GM19455 (cell line): ENCODE data around the gene TBK1.
A peak's percentile ranks its signal among the peaks of the same experiment; 100 is the strongest.

Experiments used
- ATAC-seq: cut with Tn5 transposase; IDR thresholded peaks from one replicate; pipeline ENCODE4 v1.9.1; 2021; ENCODE audit not compliant: unreplicated experiment

The TBK1 gene

DNA sequence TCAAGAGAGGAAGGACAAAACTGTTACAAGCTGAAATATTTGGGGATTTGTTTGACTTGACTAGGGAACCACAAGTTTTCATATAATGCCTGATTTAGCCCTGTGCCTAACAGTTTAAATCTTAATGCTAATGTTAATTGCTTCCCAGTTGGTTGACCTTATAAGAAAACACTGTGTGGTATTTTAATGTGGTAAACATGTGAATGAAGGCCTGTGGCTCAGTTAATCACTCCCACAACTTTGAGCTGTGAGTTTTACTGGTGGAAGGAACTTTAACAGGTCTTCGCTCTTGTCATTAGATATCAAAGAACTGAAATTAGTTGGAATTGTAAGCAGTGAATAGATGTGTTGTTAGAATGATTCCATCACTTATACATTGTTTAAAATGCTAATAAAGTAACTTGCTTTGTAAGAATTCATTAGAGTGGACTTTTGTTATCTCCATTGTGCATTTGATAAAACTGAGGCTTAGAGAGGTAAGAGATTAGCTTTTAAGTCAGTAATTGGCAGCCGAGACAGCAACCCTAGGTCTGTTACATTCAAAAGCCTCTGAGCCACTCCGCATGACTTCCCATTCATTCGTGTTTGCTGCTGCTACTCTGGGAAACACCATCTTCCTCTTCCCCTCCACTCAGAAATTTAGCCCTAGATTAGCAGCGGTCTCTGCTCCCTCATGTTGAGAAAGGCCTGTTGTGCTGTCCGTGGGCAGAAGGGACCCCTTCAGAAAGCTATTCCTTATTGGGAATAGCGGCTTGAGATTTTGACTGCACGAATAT is 1.0 kb upstream of the TBK1 start:
- ATAC-seq, result no peak

DNA sequence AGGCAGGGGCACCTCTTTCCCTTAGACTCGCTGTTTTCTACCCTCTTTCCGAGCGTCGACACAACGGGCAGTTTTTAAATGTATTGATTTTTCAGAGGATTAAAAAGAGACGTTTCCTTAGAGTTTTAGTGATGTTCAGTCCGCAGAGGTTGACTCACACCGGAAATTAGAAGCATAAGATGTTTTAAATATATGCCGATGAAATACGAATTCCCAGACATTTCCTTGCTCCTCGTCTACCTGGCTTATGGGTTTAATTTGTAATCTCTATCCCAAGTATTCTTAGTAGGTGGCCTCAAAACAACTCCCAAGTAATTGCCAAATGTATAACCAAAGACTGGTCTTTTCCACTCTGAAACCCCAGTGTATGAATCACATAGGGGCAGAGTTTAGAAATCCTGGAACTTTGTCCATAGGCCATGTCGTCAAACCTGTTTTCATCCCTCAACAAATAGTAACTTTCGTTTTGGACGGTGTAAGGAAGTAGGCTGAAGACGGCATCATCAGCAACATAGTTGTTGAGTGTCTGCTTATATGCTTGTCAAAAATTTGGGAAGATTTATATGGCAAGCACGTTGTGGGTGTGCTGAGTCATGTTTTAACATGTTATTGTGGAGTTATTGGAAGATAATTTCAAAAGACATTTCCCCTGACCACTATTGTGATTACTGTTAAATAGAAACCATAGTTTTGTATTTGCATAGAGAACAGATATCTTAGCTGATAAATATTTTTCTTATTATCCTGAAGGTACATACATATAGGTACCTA is 824 bp downstream of the TBK1 start:
- ATAC-seq, result peak; percentile 1

DNA sequence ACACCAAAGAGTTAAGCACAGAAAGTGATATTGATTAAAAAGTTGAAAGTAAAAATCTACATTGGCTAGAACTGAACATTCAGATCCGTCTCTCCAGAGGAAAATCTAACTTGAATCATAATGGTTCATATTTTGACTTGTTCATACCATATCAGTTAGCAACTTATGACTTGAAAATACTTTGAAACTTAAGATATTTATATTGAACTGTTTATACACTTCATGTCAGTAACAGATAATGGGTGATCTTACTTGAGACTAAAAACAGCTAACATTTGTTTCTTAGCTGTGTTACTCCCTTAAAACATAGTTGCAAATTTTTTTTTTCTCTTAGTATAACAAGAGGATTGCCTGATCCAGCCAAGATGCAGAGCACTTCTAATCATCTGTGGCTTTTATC is 3.6 kb downstream of the TBK1 start:
- ATAC-seq, result no peak

DNA sequence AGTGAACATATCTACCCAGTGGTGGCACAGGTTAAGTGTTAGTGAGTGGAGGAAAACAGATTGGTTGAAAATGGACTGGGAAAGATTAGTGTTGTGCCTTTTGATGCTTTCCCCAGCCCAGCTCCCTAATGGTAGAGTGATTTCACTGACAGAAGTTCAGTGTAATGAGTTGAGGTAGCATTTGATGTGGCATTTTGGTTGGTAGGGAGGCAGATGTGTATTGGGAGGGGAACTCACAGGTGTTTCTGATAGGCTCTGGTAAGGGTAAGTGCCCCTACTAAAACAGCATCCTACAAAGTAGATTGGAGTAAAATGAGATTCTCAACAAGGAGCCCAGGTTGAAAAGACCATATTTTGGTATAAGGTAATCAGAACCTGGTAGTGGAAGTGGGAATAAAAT is 4.2 kb downstream of the TBK1 start:
- no peak for ATAC-seq

- ATAC-seq, result no peak
Observed at GRCh38 chr12:64457032-64457431, 5.1 kb downstream of the TBK1 start.

DNA sequence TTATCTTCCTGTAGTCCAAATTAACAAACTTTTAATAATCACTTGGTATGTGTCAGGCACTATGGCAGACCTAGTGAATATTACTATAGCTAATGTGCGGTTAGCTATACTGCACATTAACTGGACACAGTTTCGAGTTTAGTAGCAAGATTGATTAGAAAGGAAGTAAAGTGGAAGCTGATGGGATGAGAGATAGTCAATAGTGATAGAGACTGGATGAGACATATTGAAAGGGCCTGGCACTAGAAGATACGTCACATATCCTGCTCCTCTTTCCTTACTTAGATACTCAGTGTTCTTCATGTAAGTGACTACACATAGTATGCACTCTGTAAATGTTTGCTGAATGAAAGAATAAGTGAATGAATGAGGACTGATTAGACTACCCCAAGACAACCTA is 5.5 kb downstream of the TBK1 start:
- no peak for ATAC-seq

- ATAC-seq, result no peak
Observed at GRCh38 chr12:64457923-64458322, 6.0 kb downstream of the TBK1 start.

- ATAC-seq, result peak; percentile 55
Observed at GRCh38 chr12:64459394-64459891, 7.5 kb downstream of the TBK1 start.

DNA sequence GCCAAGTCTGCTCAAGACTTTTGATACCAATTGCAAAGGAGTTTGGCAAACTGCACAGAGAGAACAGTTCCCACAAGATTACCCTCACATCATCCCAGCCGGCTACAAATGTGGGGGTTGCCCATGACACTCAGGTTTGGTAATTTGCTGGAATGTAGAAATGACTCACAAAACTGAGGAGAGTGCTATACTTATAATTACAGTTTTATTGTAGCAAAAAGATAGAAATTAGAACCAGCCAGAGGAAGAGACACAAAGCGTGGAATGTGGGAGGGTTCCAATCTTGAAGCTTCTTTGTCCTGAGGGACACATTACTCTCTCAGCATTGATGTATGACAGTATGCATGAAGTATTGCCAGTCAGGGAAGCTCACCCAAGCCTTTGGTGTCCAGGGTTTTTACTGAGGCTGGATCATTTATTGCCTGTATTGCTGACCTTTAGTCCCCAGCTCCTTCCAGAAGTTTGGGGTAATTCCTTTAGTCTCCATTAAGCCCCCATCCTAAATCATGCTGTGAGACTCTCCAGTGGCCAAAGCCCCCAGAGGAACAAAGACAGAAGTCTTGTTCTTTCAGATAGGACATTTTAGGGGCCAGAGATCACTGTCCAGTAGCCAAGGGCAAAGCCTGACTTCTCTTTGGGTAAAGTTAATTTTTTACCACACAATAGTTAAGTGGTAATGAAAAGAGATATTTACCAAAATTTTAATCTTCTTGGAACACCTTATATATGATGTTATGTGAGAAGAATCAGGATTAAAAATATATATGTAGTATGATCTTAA is 9.9 kb downstream of the TBK1 start:
- no peak for ATAC-seq

GRCh38 chr12:64466178-64466577 is 14.3 kb downstream of the TBK1 start:
- no peak for ATAC-seq

GRCh38 chr12:64468966-64469365 is 17.0 kb downstream of the TBK1 start:
- ATAC-seq, result no peak

GRCh38 chr12:64469455-64470142 is 17.7 kb downstream of the TBK1 start:
- no peak for ATAC-seq

GRCh38 chr12:64470495-64470894 is 18.6 kb downstream of the TBK1 start:
- no peak for ATAC-seq

- no peak for ATAC-seq
Observed at GRCh38 chr12:64473176-64473575, 21.3 kb downstream of the TBK1 start.

DNA sequence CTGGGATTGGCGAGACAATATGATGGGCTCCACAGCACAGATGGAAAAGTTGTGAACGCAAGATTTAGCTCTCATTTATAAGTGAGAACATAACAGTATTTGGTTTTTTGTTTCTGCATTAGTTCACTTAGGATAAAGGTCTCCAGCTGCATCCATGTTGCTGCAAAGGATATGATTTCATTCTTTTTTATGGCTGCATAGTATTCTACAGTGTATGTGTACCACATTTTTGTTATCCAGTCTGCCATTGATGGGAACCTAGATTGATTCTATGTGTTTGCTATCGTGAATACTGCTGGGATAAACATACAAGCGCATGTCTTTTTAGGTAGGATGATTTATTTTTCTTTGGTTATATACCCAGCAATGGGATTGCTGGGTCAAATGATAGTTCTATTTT is 23.6 kb downstream of the TBK1 start:
- ATAC-seq, result no peak

DNA sequence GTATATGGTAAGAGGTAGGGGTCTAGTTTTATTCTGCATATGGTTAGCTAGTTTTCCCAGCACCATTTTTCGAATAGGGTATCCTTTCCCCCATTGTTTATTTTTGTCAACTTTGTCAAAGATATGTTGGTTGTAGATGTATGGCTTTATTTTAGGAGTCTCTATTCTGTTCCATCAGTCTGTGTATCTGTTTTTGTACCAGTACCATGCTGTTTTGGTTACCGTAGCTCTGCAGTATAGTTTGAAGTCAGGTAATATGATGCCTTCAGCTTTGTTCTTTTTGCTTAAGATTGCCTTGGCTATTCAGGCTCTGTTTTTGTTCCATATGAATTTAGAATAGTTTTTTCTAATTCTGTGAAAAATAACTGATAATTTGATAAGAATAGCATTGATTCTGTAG is 24.9 kb downstream of the TBK1 start:
- ATAC-seq, result no peak

DNA sequence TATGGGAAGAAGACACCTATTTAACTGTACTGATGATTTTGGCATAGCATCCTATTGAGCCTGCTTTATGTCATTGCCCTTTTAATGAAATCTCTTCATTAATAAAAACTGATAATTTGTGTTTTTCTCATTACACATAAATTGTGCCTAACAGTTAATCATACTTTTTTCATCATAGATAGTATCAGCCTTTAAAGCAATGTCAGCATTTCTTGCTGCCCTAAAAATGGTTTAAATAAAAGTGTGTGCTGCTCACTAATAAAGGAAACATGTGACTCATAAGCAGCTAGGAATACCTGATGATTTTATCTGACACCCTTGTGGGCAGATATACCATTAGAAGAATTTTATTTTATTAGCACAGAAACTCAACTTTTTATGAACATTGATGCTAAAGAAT is 26.7 kb downstream of the TBK1 start:
- no peak for ATAC-seq

GRCh38 chr12:64480148-64480547 is 28.2 kb downstream of the TBK1 start:
- no peak for ATAC-seq

DNA sequence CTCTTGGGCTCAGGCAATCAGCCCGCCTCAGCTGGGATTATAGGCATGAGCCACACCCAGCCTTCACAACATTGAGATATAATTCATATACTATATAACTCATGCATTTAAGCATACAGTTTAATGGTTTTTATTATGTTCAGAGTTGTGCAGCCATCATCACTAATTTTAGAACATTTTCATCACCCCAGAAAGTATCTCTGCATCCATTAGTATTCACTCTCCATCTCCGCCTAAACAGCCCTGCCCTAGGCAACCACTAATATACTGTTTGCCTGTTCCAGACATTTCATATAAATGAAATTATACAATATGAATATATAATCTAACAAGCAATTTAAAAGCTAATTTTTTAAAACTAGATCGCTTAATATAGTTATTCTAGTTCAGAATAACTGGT is 34.7 kb downstream of the TBK1 start:
- no peak for ATAC-seq

DNA sequence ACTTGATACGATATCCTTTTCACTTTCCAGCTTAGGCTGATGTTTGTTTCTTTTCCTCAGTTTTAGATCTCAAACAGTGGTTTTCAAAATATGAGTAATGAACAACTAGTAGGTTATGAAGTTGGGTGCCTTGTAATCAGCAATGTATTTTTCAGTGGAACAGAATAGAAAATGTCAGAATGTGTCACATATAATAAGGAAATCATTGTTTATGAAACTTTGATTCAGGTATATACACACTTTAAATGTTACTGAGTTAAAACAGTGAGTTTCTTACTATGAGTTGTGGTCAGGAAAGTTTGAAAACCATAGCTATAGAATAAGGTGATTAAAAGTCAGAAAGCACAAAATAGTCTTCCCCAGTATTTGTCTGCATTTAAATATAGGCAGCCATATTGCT is 39.8 kb downstream of the TBK1 start:
- ATAC-seq, result no peak

DNA sequence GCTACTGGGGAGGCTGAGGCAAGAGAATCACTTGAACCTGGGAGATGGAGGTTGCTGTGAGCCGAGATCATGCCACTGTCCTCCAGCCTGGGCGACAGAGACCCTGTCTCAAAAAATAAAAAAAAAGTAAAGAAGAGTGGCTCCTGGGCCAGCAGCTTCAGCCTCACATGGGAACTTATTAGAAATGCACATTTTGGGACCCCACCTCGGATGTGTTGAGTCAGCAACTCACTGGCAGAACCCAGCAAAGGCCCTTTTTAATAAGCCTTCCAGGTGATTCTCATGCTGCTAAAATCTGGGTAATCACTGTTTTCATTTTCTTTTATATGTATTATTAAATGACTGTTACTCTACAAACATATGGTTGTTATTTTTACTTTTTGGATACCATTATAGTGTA is 41.6 kb downstream of the TBK1 start:
- ATAC-seq, result no peak
